ENCODE measurements around the gene MOSPD3.
A peak's percentile ranks its signal among the peaks of the same experiment; 100 is the strongest.

DNA sequence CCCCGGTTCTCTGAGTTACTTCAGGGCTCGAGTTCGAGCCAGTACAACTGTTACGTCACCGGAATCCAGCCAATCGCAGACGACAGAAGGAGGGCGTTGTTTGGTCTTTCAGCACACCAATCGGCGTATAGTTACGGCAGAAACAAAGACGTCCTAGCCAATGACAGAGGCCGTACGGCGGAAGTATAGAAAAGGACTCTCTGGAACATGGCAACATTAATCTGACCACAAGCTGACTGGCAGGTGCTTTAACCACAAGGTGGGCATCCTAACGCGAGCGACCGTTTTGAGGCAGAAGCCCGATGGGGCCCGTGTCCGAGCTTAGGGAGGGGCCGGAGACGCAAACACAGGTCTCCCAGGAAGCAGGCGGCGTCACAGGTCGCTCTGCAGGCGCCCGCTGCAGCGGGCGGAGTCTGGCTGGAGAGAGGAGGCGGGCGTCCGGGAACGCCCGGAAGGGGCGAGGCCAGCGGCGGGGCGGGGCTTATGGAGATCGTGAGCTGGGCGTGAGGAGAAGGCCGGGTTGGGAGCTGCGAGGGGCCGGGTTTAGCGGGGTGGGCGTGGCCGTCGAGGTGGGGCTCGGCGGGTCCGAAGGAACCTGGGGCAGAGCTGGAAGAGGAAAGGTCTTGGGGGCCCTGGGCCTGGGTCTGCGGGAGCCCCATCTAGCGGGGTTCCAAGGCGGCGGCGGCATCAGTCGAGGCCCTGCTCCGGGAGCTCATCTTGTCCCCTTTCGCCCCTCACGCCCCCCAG is at the start of gene MOSPD3:
- TF ChIP-seq, protein P1, sequence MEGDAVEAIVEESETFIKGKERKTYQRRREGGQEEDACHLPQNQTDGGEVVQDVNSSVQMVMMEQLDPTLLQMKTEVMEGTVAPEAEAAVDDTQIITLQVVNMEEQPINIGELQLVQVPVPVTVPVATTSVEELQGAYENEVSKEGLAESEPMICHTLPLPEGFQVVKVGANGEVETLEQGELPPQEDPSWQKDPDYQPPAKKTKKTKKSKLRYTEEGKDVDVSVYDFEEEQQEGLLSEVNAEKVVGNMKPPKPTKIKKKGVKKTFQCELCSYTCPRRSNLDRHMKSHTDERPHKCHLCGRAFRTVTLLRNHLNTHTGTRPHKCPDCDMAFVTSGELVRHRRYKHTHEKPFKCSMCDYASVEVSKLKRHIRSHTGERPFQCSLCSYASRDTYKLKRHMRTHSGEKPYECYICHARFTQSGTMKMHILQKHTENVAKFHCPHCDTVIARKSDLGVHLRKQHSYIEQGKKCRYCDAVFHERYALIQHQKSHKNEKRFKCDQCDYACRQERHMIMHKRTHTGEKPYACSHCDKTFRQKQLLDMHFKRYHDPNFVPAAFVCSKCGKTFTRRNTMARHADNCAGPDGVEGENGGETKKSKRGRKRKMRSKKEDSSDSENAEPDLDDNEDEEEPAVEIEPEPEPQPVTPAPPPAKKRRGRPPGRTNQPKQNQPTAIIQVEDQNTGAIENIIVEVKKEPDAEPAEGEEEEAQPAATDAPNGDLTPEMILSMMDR (IDR thresholded peaks at IDR 0.05): no peak
- TF ChIP-seq EP300 (IDR thresholded peaks at IDR 0.05) (no peak), POLR2A (IDR thresholded peaks at IDR 0.05) (peak in 1 of 2 donors; percentile 83)
